H9 (cell line): ENCODE measurements around the gene CAVIN2. TPM values are rescaled to one million over a fixed set of nuclear protein-coding genes. Genes with fewer than 3 reads are reported as not detected.

ENCODE experiments used
- DNase-seq: peaks from one replicate; pipeline ENCODE4 v3.0.0-alpha.2; 2017
- H2AFZ ChIP-seq: one replicate; pipeline ENCODE4 v1.6.1; 2013; ENCODE audit warnings: mild to moderate bottlenecking, low read length, control low read depth, moderate library complexity
- H2AK5ac ChIP-seq: 2 replicates; pipeline ENCODE4 v1.6.1; 2013; ENCODE audit warnings: low read length, control low read depth, mixed read lengths; ENCODE audit not compliant: insufficient read length
- H2BK120ac ChIP-seq: one replicate; pipeline ENCODE4 v1.6.1; 2013; ENCODE audit warnings: low read depth, mild to moderate bottlenecking, low read length, control low read depth, inconsistent platforms; ENCODE audit not compliant: poor library complexity, severe bottlenecking
- H2BK12ac ChIP-seq: 2 replicates; pipeline ENCODE4 v1.6.1; 2013; ENCODE audit warnings: low read length, control low read depth, mixed read lengths, low read depth; ENCODE audit not compliant: insufficient read length
- H2BK15ac ChIP-seq: 2 replicates; pipeline ENCODE4 v1.6.1; 2013; ENCODE audit warnings: low read depth, low read length, control low read depth
- H2BK20ac ChIP-seq: one replicate; pipeline ENCODE4 v1.6.1; 2013; ENCODE audit warnings: low read depth, mild to moderate bottlenecking, low read length, control low read depth, inconsistent platforms; ENCODE audit not compliant: poor library complexity, severe bottlenecking
- H2BK5ac ChIP-seq: 2 replicates; pipeline ENCODE4 v1.6.1; 2013; ENCODE audit warnings: low read length, control low read depth, mixed read lengths; ENCODE audit not compliant: insufficient read length
- H3K14ac ChIP-seq: 2 replicates; pipeline ENCODE4 v1.6.1; 2013; ENCODE audit warnings: low read length, control low read depth; ENCODE audit not compliant: insufficient read depth
- H3K18ac ChIP-seq: 2 replicates; pipeline ENCODE4 v1.6.1; 2013; ENCODE audit warnings: low read depth, mild to moderate bottlenecking, mixed read lengths, low read length, control low read depth; ENCODE audit not compliant: insufficient read length
- H3K23ac ChIP-seq: 2 replicates; pipeline ENCODE4 v1.6.1; 2013; ENCODE audit warnings: low read length, control low read depth, mixed read lengths, low read depth; ENCODE audit not compliant: insufficient read length
- H3K23me2 ChIP-seq: 2 replicates; pipeline ENCODE4 v1.6.1; 2013; ENCODE audit warnings: low read depth, mild to moderate bottlenecking, mixed read lengths, low read length, control low read depth; ENCODE audit not compliant: insufficient read length, poor library complexity, severe bottlenecking
- H3K27ac ChIP-seq: 2 replicates; pipeline ENCODE4 v1.5.1; 2013; ENCODE audit warnings: low read length, control low read depth, mixed read lengths, low read depth; ENCODE audit not compliant: insufficient read length
- H3K27me3 ChIP-seq: 2 replicates; pipeline ENCODE4 v1.6.1; 2013; ENCODE audit warnings: low read length, control low read depth, inconsistent platforms; ENCODE audit not compliant: insufficient read depth
- H3K4ac ChIP-seq: 2 replicates; pipeline ENCODE4 v1.6.1; 2013; ENCODE audit warnings: low read depth, mild to moderate bottlenecking, control low read depth, inconsistent platforms, low read length, moderate library complexity
- H3K4me1 ChIP-seq: 2 replicates; pipeline ENCODE4 v1.6.1; 2013; ENCODE audit warnings: low read length, control low read depth, inconsistent platforms; ENCODE audit not compliant: insufficient read depth
- H3K4me2 ChIP-seq: 2 replicates; pipeline ENCODE4 v1.6.1; 2013; ENCODE audit warnings: low read length, control low read depth, mixed read lengths; ENCODE audit not compliant: insufficient read length, insufficient read depth
- H3K56ac ChIP-seq: 2 replicates; pipeline ENCODE4 v1.6.1; 2013; ENCODE audit warnings: low read depth, mild to moderate bottlenecking, mixed read lengths, low read length, control low read depth; ENCODE audit not compliant: insufficient read length
- H3K79me1 ChIP-seq: 2 replicates; pipeline ENCODE4 v1.6.1; 2013; ENCODE audit warnings: low read depth, mild to moderate bottlenecking, moderate library complexity, low read length, control low read depth, inconsistent platforms; ENCODE audit not compliant: insufficient read depth, poor library complexity, severe bottlenecking
- H3K79me2 ChIP-seq: 2 replicates; pipeline ENCODE4 v1.6.1; 2013; ENCODE audit warnings: low read length, control low read depth, inconsistent platforms; ENCODE audit not compliant: insufficient read depth
- H3K9ac ChIP-seq: 2 replicates; pipeline ENCODE4 v1.6.1; 2013; ENCODE audit warnings: low read length, control low read depth, mixed read lengths; ENCODE audit not compliant: insufficient read length; ENCODE audit errors: extremely low read depth
- H3K9me3 ChIP-seq: one replicate; pipeline ENCODE4 v1.6.1; 2013; ENCODE audit warnings: low read depth, low read length, inconsistent platforms; ENCODE audit not compliant: control insufficient read depth
- H3T11ph ChIP-seq: one replicate; pipeline ENCODE4 v1.6.1; 2013; ENCODE audit warnings: mild to moderate bottlenecking, low read length, control low read depth, inconsistent platforms
- H4K20me1 ChIP-seq: one replicate; pipeline ENCODE4 v1.6.1; 2013; ENCODE audit not compliant: control insufficient read depth, insufficient read length, insufficient read depth
- H4K5ac ChIP-seq: 2 replicates; pipeline ENCODE4 v1.6.1; 2013; ENCODE audit warnings: low read depth, mild to moderate bottlenecking, mixed read lengths, low read length, control low read depth; ENCODE audit not compliant: insufficient read length
- H4K8ac ChIP-seq: replicated peaks from 2 replicates; pipeline ENCODE4 v1.6.1; 2013; ENCODE audit warnings: low read length, control low read depth, mixed read lengths, low read depth; ENCODE audit not compliant: insufficient read length
- H4K91ac ChIP-seq: 2 replicates; pipeline ENCODE4 v1.6.1; 2013; ENCODE audit warnings: low read depth, mild to moderate bottlenecking, moderate library complexity, mixed read lengths, low read length, control low read depth; ENCODE audit not compliant: insufficient read length
- H3K27ac Mint-ChIP-seq, 3 experiments: 2 replicates in 2 of 3; 3 replicates in 1 of 3; pipeline ENCODE4 v1.8.0; 2020 to 2021; ENCODE audit warnings: mixed read lengths in 3 of 3, mild to moderate bottlenecking in 1 of 3, moderate library complexity in 1 of 3
- H3K27me3 Mint-ChIP-seq: 2 replicates; pipeline ENCODE4 v1.8.0; 2021; ENCODE audit warnings: low read depth, mild to moderate bottlenecking, moderate library complexity, mixed read lengths
- H3K36me3 Mint-ChIP-seq, 3 experiments: 2 replicates in 2 of 3; 3 replicates in 1 of 3; pipeline ENCODE4 v1.8.0; 2020 to 2021; ENCODE audit warnings: low read depth in 3 of 3, mixed read lengths in 3 of 3; ENCODE audit not compliant: insufficient read depth in 1 of 3
- H3K4me1 Mint-ChIP-seq, 2 experiments: 2 replicates each; pipeline ENCODE4 v1.8.0; 2020; ENCODE audit warnings: mixed read lengths in 2 of 2
- H3K4me3 Mint-ChIP-seq, 2 experiments: 2 replicates in 1 of 2; 3 replicates in 1 of 2; pipeline ENCODE4 v1.8.0; 2020 to 2021; ENCODE audit warnings: mild to moderate bottlenecking in 2 of 2, mixed read lengths in 2 of 2, moderate library complexity in 1 of 2
- H3K9me3 Mint-ChIP-seq, 2 experiments: 2 replicates in 1 of 2; 3 replicates in 1 of 2; pipeline ENCODE4 v1.8.0; 2020; ENCODE audit warnings: mild to moderate bottlenecking in 2 of 2, mixed read lengths in 2 of 2, moderate library complexity in 1 of 2
- WGBS: extraction: QIAGEN DNeasy Blood & Tissue Kit; methylation state at CpG from one replicate; pipeline ENCODE4 v1.1.7; 2013; ENCODE audit warnings: missing lambda C conversion rate, low lambda C conversion rate, mixed read lengths; ENCODE audit not compliant: insufficient read length; ENCODE audit errors: extremely low coverage; 5-methylcytosine and 5-hydroxymethylcytosine counted together
- total RNA-seq: library from RNA; stranded (reverse); gene quantifications from 2 replicates; pipeline ENCODE4 v1.2.1, GENCODE V29; 2021
- TF ChIP-seq, protein P1 (sequence below): fragments of 200-600 bp; sonication (generic); conservative IDR thresholded peaks from 3 replicates; pipeline ENCODE4 v1.8.0; 2021; ENCODE audit warnings: antibody characterized with exemption, mild to moderate bottlenecking

CAVIN2 gene
- total RNA-seq, 1 experiment from 2014 or later: not detected

DNA sequence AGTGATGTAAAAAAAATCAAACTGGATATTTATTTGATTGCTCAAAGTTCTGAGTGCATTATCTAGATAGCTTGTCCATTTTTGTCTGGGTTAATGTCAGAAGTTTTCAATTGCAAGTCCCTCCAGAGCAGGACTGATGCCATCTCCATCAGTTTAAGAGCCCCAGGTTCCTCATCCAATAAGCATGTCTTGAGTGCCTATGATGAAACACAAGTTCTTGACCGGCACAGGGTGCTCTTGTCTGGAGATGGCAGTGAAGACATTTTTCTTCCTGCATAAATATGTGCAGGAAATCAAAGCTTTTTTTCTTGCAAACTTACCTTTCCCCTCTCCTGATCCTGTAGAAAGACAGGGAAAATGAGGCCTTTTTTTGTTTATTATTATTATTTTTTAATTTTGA, 31.9 kb downstream of the CAVIN2 start:
- H3K79me1 ChIP-seq: no peaks in the 10 kb centered on the region
- Mint-ChIP-seq H3K9me3 (no peaks in the 10 kb centered on the region), H3K36me3 (no peaks in the 10 kb centered on the region), H3K4me3 (no peak overlapping the region), H3K4me1 (0 out of 4 replicates have a peak, but pooled peaks cover 0 to under 1% of the 10 kb centered on the region in 2 experiments), H3K27ac (no peak overlapping the region), H3K27me3 (no peaks in the 10 kb centered on the region)
- H3K27me3 ChIP-seq: no peaks in the 10 kb centered on the region
- no peak overlapping the region for H3K18ac ChIP-seq
- no peak overlapping the region for H2BK120ac ChIP-seq
- no peak overlapping the region for H3K56ac ChIP-seq
- no peak overlapping the region for H3K4ac ChIP-seq
- DNase-seq: no peak
- H2AFZ ChIP-seq: no peak overlapping the region
- H3K79me2 ChIP-seq: no peaks in the 10 kb centered on the region
- H2BK20ac ChIP-seq: no peak overlapping the region
- no peaks in the 10 kb centered on the region for H4K20me1 ChIP-seq
- no peak overlapping the region for H3K27ac ChIP-seq
- H3K23ac ChIP-seq: no peak overlapping the region
- H3K9ac ChIP-seq: no peak overlapping the region
- H4K5ac ChIP-seq: no peak overlapping the region
- no peak overlapping the region for H2BK12ac ChIP-seq
- no peaks in the 10 kb centered on the region for H3K23me2 ChIP-seq
- WGBS: no CpG with 5 or more reads among the region's 1 CpG
- no peak overlapping the region for H3K14ac ChIP-seq
- no peak overlapping the region for H4K91ac ChIP-seq
- no peak overlapping the region for H4K8ac ChIP-seq
- TF ChIP-seq, protein P1, sequence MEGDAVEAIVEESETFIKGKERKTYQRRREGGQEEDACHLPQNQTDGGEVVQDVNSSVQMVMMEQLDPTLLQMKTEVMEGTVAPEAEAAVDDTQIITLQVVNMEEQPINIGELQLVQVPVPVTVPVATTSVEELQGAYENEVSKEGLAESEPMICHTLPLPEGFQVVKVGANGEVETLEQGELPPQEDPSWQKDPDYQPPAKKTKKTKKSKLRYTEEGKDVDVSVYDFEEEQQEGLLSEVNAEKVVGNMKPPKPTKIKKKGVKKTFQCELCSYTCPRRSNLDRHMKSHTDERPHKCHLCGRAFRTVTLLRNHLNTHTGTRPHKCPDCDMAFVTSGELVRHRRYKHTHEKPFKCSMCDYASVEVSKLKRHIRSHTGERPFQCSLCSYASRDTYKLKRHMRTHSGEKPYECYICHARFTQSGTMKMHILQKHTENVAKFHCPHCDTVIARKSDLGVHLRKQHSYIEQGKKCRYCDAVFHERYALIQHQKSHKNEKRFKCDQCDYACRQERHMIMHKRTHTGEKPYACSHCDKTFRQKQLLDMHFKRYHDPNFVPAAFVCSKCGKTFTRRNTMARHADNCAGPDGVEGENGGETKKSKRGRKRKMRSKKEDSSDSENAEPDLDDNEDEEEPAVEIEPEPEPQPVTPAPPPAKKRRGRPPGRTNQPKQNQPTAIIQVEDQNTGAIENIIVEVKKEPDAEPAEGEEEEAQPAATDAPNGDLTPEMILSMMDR: no peak
- H3K9me3 ChIP-seq: no peaks in the 10 kb centered on the region
- no peaks in the 10 kb centered on the region for H3K4me1 ChIP-seq
- H2BK15ac ChIP-seq: no peak overlapping the region
- H3T11ph ChIP-seq: no peak overlapping the region
- no peak overlapping the region for H2AK5ac ChIP-seq
- no peak overlapping the region for H2BK5ac ChIP-seq
- no peak overlapping the region for H3K4me2 ChIP-seq
